HCT116 (cell line): Measurements from ENCODE around the gene KLF2. TPM values are rescaled to one million over a fixed set of nuclear protein-coding genes. Genes with fewer than 3 reads are reported as not detected.
"Not testable (repeated sequence)": the region's sequence is repeated elsewhere in the genome, so short reads cannot be mapped to it uniquely, and the experiment has no call there.

Experiments
- ATAC-seq: fragments of 200-7000 bp; cut with Tn5 transposase; 2 replicates; pipeline ENCODE4 v1.9.1; 2020; ENCODE audit warnings: mild to moderate bottlenecking, moderate library complexity
- BruUV-seq: library from RNA; stranded (reverse); fragments of 400-500 nt; replicated peaks from 2 replicates; lab custom pipeline; 2021; lab: Mats Ljungman, UMichigan
- CTCF ChIA-PET: fragments of 300-600 bp; sonication (Branson Sonifier 250); formaldehyde crosslinking; loops from one replicate; lab custom pipeline; 2021; ENCODE audit warnings: antibody characterized with exemption; lab: Charles Lee
- POLR2A ChIA-PET: fragments of 300-600, 350-600 bp; sonication (Branson Sonifier 250); formaldehyde crosslinking; loops from one replicate; lab custom pipeline; 2021; ENCODE audit warnings: antibody characterized with exemption; lab: Charles Lee
- RAD21 ChIA-PET, 2 experiments: fragments of 300-600 bp; sonication (Branson Sonifier 250); formaldehyde crosslinking; loops; one replicate each; lab custom pipeline; 2023; ENCODE audit warnings: low total read pairs in 2 of 2; ENCODE audit not compliant: uncharacterized antibody in 2 of 2, unreplicated experiment in 2 of 2, low non-redundant PET in 1 of 2; lab: Charles Lee
- DNase-seq: peaks from one replicate; pipeline ENCODE4 v3.0.0-alpha.2; 2010; ENCODE audit warnings: low read depth, low spot score
- H2AFZ ChIP-seq: fragments of 200-600 bp; shearing (Covaris generic), sonication (generic); 2 replicates; pipeline ENCODE4 v1.6.1; 2017; ENCODE audit warnings: low read depth, mixed run types, mixed read lengths, antibody characterized with exemption, low read length; ENCODE audit not compliant: poor library complexity, severe bottlenecking
- H3K27ac ChIP-seq: 2 replicates; pipeline ENCODE4 v1.5.1; 2012; ENCODE audit warnings: low read depth, low read length
- H3K27me3 ChIP-seq: fragments of 200-600 bp; sonication (generic); 2 replicates; pipeline ENCODE4 v1.6.1; 2016; ENCODE audit warnings: mixed run types, low read length, mixed read lengths; ENCODE audit not compliant: insufficient read depth
- H3K36me3 ChIP-seq, 2 experiments: fragments of 200-500 bp in 1 of 2; fragments of 200-600 bp in 1 of 2; sonication (Bioruptor generic) in 1 of 2; sonication (generic) in 1 of 2; 2 replicates each; pipeline versions ENCODE4 v1.5.1 to v1.6.1; 2014 to 2016; ENCODE audit warnings: low read length in 2 of 2, inconsistent platforms in 1 of 2, mixed read lengths in 1 of 2, mixed run types in 1 of 2; ENCODE audit not compliant: insufficient read depth in 2 of 2, control insufficient read depth in 1 of 2
- H3K4me1 ChIP-seq, 2 experiments: fragments of 200-600 bp in 1 of 2; sonication (generic) in 1 of 2; 2 replicates each; pipeline versions ENCODE4 v1.5.1 to v1.6.1; 2012 to 2017; ENCODE audit warnings: low read length in 2 of 2, inconsistent platforms in 1 of 2, mild to moderate bottlenecking in 1 of 2, mixed read lengths in 1 of 2, mixed run types in 1 of 2, moderate library complexity in 1 of 2; ENCODE audit not compliant: insufficient read depth in 2 of 2, control insufficient read depth in 1 of 2
- H3K4me2 ChIP-seq: fragments of 200-600 bp; sonication (generic); 2 replicates; pipeline ENCODE4 v1.6.1; 2017; ENCODE audit warnings: mixed run types, low read length, mixed read lengths
- H3K4me3 ChIP-seq, 2 experiments: fragments of 200-600 bp in 1 of 2; sonication (generic) in 1 of 2; replicated peaks in 1 of 2; 2 replicates each; pipeline ENCODE4 v1.5.1; 2011 to 2016; ENCODE audit warnings: low read length in 2 of 2, control low read depth in 1 of 2, low read depth in 1 of 2, mild to moderate bottlenecking in 1 of 2, mixed read lengths in 1 of 2, mixed run types in 1 of 2
- H3K79me2 ChIP-seq: fragments of 200-600 bp; sonication (generic); 2 replicates; pipeline ENCODE4 v1.6.1; 2017; ENCODE audit warnings: mild to moderate bottlenecking, mixed run types, low read length, moderate library complexity, mixed read lengths; ENCODE audit not compliant: insufficient read depth
- H3K9ac ChIP-seq: fragments of 200-600 bp; sonication (generic); 2 replicates; pipeline ENCODE4 v1.6.1; 2016; ENCODE audit warnings: low read length, mixed read lengths
- H3K9me2 ChIP-seq: fragments of 200-600 bp; sonication (generic), shearing (Covaris generic); 2 replicates; pipeline ENCODE4 v1.6.1; 2017; ENCODE audit warnings: mixed run types, mild to moderate bottlenecking, moderate library complexity; ENCODE audit not compliant: insufficient read depth
- H3K9me3 ChIP-seq, 2 experiments: fragments of 200-500 bp in 1 of 2; fragments of 200-600 bp in 1 of 2; sonication (Bioruptor generic) in 1 of 2; sonication (generic) in 1 of 2; 2 replicates each; pipeline ENCODE4 v1.6.1; 2014 to 2017; ENCODE audit warnings: low read length in 2 of 2, mixed read lengths in 2 of 2, inconsistent platforms in 1 of 2, low read depth in 1 of 2, mild to moderate bottlenecking in 1 of 2, mixed run types in 1 of 2, moderate library complexity in 1 of 2; ENCODE audit not compliant: control insufficient read depth in 1 of 2, insufficient read depth in 1 of 2
- H4K20me1 ChIP-seq: fragments of 200-600 bp; sonication (generic), shearing (Covaris generic); 2 replicates; pipeline ENCODE4 v1.6.1; 2017; ENCODE audit warnings: mixed run types, mild to moderate bottlenecking, moderate library complexity; ENCODE audit not compliant: insufficient read depth
- CEBPB ChIP-seq: IDR thresholded peaks from 2 replicates; pipeline ENCODE4 v1.6.1; 2012; ENCODE audit warnings: low read depth
- EGR1 ChIP-seq: IDR thresholded peaks from 2 replicates; pipeline ENCODE4 v1.6.1; 2012; ENCODE audit warnings: low read depth
- ELF1 ChIP-seq: IDR thresholded peaks from 2 replicates; pipeline ENCODE4 v1.6.1; 2012; ENCODE audit warnings: low read depth, borderline replicate concordance
- EZH2 ChIP-seq: fragments of 200-600 bp; sonication (generic); IDR thresholded peaks from 2 replicates; pipeline ENCODE4 v1.6.1; 2017; ENCODE audit warnings: antibody characterized with exemption, mixed run types
- FOSL1 ChIP-seq: IDR thresholded peaks from 2 replicates; pipeline ENCODE4 v1.6.1; 2012; ENCODE audit warnings: low read depth
- POLR2A ChIP-seq: IDR thresholded peaks from 2 replicates; pipeline ENCODE4 v1.7.0; 2011; ENCODE audit warnings: borderline replicate concordance; ENCODE audit not compliant: insufficient read depth, insufficient read length; ENCODE audit errors: extremely low read depth
- POLR2AphosphoS5 ChIP-seq: IDR thresholded peaks from 2 replicates; pipeline ENCODE4 v1.6.1; 2011; ENCODE audit warnings: mild to moderate bottlenecking, low read depth, low read length, moderate library complexity
- RAD21 ChIP-seq: IDR thresholded peaks from 2 replicates; pipeline ENCODE4 v1.6.1; 2012; ENCODE audit warnings: low read depth, mild to moderate bottlenecking
- SP1 ChIP-seq: IDR thresholded peaks from 2 replicates; pipeline ENCODE4 v1.6.1; 2012; ENCODE audit warnings: low read depth
- TCF7L2 ChIP-seq: IDR thresholded peaks from 2 replicates; pipeline ENCODE4 v1.7.0; 2011; ENCODE audit warnings: borderline replicate concordance, inconsistent platforms; ENCODE audit not compliant: insufficient read depth, insufficient read length; ENCODE audit errors: extremely low read depth
- YY1 ChIP-seq: IDR thresholded peaks from 2 replicates; pipeline ENCODE4 v1.6.1; 2011; ENCODE audit warnings: low read length, low read depth, moderate library complexity, mild to moderate bottlenecking; ENCODE audit not compliant: insufficient replicate concordance; ENCODE audit errors: extremely low read depth
- ZFX ChIP-seq: fragments of 450-650 bp; IDR thresholded peaks from 2 replicates; pipeline ENCODE4 v1.6.1; 2017
- intact Hi-C: fragments of 100-400 bp; cut with micrococcal nuclease; formaldehyde crosslinking; loops from 2 replicates; pipeline ENCODE4 v1.10.0; 2022
- total RNA-seq: library from RNA; stranded (reverse); gene quantifications from one replicate; pipeline ENCODE4 v1.2.1, GENCODE V29; 2021; ENCODE audit not compliant: unreplicated experiment
- TF ChIP-seq, protein P1 (sequence below): IDR thresholded peaks from 2 replicates; pipeline ENCODE4 v1.6.1; 2011; ENCODE audit warnings: mild to moderate bottlenecking, low read length, moderate library complexity; ENCODE audit not compliant: insufficient replicate concordance; ENCODE audit errors: extremely low read depth

Gene KLF2
- total RNA-seq, 1 experiment from 2014 or later = 39.4 TPM

DNA sequence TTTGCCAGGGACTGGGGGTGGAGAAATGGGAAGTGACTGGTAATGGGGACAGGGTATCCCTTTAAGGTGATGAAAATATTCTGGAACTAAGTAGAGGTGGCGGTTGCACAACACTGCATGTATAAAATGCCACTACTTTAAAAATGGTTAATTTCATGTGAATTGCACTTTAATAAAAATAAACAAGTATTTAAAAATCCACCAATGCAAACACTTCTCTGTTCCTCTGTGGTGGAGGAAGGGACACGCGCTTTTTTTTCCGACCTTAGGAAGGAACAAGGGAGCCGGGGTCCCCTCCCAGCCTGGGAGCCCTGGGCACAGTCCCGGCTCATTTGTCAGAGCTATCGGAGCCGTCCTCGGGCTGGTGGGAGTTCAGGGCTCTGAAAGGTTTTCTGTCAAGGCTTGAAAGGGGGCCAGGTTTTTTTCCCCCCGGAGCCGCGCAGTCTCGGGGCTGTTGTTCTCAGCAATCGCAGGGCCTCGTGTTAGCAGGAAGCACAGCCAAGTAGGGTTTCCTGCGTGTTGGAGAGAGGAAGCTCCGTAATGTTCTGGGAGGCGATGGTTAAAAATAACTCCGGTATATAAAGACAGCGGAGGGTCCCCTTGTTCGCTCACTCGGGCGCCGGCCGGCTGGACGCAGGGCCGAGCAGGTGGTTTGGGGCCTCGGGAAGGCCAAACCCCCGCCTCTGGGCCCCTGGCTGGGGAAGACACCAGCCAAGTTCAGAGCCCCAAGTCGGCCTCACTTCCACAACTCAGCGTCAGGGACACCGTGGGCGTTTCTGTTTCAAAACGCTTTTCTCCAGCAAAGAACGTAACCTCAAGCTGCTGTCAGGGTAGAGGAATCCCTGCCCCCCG, 41.2 kb upstream of the KLF2 start:
- CTCF ChIA-PET = no interaction called here
- Histone ChIP-seq H4K20me1 (no peaks in the 10 kb centered on the region), H3K27me3 (no peaks in the 10 kb centered on the region), H3K9me2 (no peaks in the 10 kb centered on the region), H3K27ac (no peak overlapping the region), H3K4me1 (peaks cover 15 to 21% of the 10 kb centered on the region in 2 experiments), H3K79me2 (no peaks in the 10 kb centered on the region), H3K9me3 (no peaks in the 10 kb centered on the region), H3K9ac (no peak overlapping the region), H3K4me2 (no peak overlapping the region), H3K4me3 (no peak overlapping the region), H3K36me3 (no peaks in the 10 kb centered on the region), H2AFZ (no peak overlapping the region)
- TF ChIP-seq POLR2AphosphoS5 = no peak
- TF ChIP-seq SP1 = no peak
- TF ChIP-seq RAD21 = no peak
- TF ChIP-seq FOSL1 = no peak
- POLR2A ChIA-PET = no interaction called here
- RAD21 ChIA-PET = no interaction called here
- intact Hi-C loops = no loop called here
- ATAC-seq (no peak), DNase-seq (no peak)
- BruUV-seq = no TSS peak

DNA sequence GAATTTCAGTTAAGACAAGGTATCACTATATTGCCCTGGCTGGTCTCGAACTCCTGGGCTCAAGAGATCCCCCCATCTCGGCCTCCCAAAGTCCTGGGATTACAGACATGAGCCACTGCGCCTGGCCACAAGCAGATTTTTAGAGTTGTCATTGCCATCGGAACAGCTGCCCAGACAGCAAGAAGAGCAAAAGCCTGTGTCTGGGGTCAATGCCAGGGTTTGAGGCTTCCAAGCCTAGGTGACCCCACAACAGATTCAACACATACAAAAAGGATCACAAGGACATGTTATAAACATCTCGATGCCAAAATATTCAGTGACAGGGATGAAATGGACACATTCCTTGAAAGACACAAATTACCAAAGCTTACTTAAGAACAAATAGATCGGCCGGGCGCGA, 40.1 kb upstream of the KLF2 start:
- no TSS peak for BruUV-seq
- CTCF ChIA-PET = no interaction called here
- DNase-seq (no peak), ATAC-seq (no peak)
- Histone ChIP-seq H3K36me3 (no peaks in the 10 kb centered on the region), H3K79me2 (no peaks in the 10 kb centered on the region), H3K27me3 (no peaks in the 10 kb centered on the region), H3K4me1 (peaks cover 9 to 10% of the 10 kb centered on the region in 2 experiments), H3K9me2 (no peaks in the 10 kb centered on the region), H3K9me3 (no peaks in the 10 kb centered on the region), H4K20me1 (no peaks in the 10 kb centered on the region), H2AFZ (no peak overlapping the region), H3K27ac (no peak overlapping the region), H3K9ac (no peak overlapping the region), H3K4me3 (no peak overlapping the region), H3K4me2 (no peak overlapping the region)
- RAD21 ChIA-PET = no interaction called here
- POLR2A ChIA-PET = interaction anchor here (1.4 kb wide), 1 partner anchor 40 kb away, joined by 3 read pairs; the partner anchor contains the start of gene KLF2
- TF ChIP-seq ZFX = no peak
- no peak for TF ChIP-seq SP1
- no peak for TF ChIP-seq ELF1
- TF ChIP-seq TCF7L2 = no peak
- no peak for TF ChIP-seq CEBPB
- TF ChIP-seq, protein P1, sequence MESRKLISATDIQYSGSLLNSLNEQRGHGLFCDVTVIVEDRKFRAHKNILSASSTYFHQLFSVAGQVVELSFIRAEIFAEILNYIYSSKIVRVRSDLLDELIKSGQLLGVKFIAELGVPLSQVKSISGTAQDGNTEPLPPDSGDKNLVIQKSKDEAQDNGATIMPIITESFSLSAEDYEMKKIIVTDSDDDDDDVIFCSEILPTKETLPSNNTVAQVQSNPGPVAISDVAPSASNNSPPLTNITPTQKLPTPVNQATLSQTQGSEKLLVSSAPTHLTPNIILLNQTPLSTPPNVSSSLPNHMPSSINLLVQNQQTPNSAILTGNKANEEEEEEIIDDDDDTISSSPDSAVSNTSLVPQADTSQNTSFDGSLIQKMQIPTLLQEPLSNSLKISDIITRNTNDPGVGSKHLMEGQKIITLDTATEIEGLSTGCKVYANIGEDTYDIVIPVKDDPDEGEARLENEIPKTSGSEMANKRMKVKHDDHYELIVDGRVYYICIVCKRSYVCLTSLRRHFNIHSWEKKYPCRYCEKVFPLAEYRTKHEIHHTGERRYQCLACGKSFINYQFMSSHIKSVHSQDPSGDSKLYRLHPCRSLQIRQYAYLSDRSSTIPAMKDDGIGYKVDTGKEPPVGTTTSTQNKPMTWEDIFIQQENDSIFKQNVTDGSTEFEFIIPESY = no peak
- TF ChIP-seq POLR2A = no peak
- TF ChIP-seq EGR1 = no peak
- no peak for TF ChIP-seq EZH2
- no peak for TF ChIP-seq YY1
- intact Hi-C loops = no loop called here

DNA sequence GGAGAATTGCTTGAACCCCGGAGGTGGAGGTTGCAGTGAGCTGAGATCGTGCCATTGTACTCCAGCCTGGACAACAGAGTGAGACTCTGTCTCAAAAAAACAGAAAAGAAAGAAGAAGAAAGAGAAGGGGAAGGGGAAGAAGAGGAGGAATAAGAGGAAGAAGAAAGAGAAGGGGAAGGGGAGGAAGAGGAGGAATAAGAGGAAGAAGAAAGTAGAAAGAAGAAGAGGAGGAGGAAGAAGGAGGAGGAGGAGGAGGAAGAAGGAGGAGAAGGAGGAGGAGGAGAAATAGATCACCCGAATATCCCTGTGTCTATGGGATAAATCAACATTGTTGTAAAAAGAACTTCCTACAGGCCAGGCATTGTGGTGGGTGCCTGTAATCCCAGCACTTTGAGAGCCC, 39.5 kb upstream of the KLF2 start:
- ATAC-seq, CTCF ChIA-PET, H3K36me3 ChIP-seq, H3K27ac ChIP-seq, H2AFZ ChIP-seq, intact Hi-C loops, RAD21 ChIA-PET, H3K4me3 ChIP-seq, H3K27me3 ChIP-seq, BruUV-seq, H3K9me2 ChIP-seq, H3K79me2 ChIP-seq, H4K20me1 ChIP-seq, H3K4me2 ChIP-seq, DNase-seq, H3K9ac ChIP-seq, H3K4me1 ChIP-seq, H3K9me3 ChIP-seq: not testable (repeated sequence)
- POLR2A ChIA-PET = interaction anchor here (1.4 kb wide), 1 partner anchor 39 kb away, joined by 3 read pairs; the partner anchor contains the start of gene KLF2
